Lower leg skin (tissue), 3 donors: ENCODE results near the gene CD302.

Source experiments
- CTCF ChIP-seq, 3 donors: fragments of 450-650 bp; IDR thresholded peaks; one replicate each; pipeline ENCODE4 v1.5.1; 2016; ENCODE audit warnings: antibody characterized with exemption in 3 of 3, mild to moderate bottlenecking in 3 of 3, moderate library complexity in 2 of 3
- POLR2A ChIP-seq, 2 donors: fragments of 450-650 bp; IDR thresholded peaks; one replicate each; pipeline ENCODE4 v1.6.1; 2016 to 2017; ENCODE audit warnings: antibody characterized with exemption in 2 of 2, mild to moderate bottlenecking in 1 of 2, moderate library complexity in 1 of 2

- TF ChIP-seq CTCF (IDR thresholded peaks at IDR 0.05), result no peak
- no peak for TF ChIP-seq POLR2A (IDR thresholded peaks at IDR 0.05)
Observed at GRCh38 chr2:159762075-159762474, 35.9 kb downstream of the CD302 start.
